ENCODE data around the gene CDS2.
A peak's percentile ranks its signal among the peaks of the same experiment; 100 is the strongest.

Gene CDS2

DNA sequence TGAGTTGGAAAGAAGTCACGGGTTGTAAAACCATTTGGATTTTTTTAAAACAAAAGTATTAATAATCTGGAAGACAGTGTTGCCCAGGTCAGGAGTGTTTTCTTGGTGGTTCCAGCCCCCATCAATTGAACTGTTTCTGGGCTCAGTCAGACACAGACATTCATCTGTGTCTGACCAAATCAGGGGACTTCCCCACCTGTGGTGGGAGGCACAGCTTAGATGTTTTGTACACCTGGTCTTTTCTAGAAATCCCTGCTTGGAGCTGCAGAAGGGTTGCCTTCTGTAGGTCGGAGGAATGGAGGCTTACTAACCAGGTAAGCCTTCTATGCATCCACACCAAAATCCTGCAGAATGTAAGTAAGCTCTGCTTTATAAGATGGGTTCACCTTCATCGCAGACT lies 63.6 kb downstream of the CDS2 start:
- TF ChIP-seq, protein P1, sequence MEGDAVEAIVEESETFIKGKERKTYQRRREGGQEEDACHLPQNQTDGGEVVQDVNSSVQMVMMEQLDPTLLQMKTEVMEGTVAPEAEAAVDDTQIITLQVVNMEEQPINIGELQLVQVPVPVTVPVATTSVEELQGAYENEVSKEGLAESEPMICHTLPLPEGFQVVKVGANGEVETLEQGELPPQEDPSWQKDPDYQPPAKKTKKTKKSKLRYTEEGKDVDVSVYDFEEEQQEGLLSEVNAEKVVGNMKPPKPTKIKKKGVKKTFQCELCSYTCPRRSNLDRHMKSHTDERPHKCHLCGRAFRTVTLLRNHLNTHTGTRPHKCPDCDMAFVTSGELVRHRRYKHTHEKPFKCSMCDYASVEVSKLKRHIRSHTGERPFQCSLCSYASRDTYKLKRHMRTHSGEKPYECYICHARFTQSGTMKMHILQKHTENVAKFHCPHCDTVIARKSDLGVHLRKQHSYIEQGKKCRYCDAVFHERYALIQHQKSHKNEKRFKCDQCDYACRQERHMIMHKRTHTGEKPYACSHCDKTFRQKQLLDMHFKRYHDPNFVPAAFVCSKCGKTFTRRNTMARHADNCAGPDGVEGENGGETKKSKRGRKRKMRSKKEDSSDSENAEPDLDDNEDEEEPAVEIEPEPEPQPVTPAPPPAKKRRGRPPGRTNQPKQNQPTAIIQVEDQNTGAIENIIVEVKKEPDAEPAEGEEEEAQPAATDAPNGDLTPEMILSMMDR (conservative IDR thresholded peaks at IDR 0.05), result no peak
- H3K27ac ChIP-seq, result no peak overlapping the region

DNA sequence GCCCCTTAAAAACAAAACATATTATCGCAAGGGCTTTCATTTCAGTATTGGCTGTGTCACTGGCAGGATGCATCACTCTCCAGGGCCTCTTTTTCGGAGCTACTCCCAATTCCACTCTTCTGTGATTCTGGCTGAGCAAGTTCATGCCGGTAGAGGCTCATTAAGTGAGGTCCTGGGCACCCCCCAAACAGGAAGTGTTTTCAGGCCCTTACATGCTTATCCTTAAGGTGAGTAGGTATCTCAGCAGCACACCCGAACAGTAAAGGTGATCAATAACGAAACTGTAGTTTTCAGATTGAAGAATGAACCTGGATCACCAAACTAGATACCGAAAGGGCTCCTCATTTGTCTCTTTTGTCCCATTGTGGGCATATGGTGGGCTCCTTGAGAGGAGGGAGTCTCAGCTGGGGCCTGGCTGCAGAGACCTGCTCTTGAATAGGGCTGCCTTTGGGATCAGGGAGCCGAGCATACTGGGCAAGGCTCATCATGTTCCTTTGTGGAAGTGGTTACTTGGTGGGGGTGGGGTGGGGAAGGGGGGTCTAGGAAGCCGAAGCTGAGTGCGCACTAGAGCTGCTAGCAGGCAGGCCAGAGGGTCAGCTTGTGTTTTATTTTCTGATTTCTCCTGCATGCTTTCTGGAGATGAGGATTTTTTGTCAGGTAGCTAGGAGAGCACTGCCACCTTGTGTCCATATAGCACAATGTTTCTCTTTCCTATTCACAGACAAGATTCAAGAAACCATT lies 65.2 kb downstream of the CDS2 start:
- peak overlapping the region; percentile 47 for H3K27ac ChIP-seq
- TF ChIP-seq, protein P1 (conservative IDR thresholded peaks at IDR 0.05), result peak; percentile 92

DNA sequence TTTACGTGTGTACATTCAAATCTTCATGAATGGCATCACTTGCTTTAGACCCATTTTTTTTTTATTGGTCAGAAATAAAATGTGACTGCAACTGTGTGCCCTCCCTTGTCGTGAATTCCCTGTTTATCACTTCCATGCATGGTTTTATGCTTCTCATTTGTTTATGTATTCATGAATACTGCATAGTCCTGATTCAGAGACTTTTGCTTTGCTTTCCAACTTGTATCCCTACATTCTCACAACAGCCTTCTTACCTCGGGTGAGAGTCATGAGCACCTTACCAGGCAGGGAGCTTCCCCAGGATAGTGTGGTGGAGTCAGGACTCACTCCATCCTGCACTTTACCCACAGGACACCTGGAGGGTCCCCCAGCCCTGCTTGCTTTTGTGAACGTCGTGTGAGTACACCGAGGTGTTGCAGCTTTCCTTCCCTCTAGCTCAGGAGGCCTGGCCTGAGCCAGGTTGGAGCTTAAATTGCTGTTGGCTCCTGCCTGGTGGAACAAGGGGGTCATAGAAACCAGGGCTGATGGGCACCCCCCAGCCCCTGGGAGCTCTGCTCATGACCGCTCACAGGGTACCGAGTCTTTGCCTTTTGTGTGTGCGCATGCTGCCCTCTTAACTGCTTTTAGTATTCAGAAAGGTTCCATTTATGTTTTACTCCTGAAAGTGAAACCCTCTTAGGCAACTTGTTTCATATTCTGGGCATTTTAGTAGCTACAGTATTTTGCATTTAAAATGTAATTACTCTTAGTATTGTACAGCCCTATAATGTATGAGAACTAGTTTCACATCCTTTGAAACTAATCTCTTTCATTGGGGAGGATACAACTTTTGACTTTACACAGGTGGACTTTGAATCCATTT lies 66.0 kb downstream of the CDS2 start:
- TF ChIP-seq, protein P1 (conservative IDR thresholded peaks at IDR 0.05), result no peak; the same call in none of the 2 replicates
- peak overlapping the region; percentile 47; the same call in 1 of the 2 replicates for H3K27ac ChIP-seq

DNA sequence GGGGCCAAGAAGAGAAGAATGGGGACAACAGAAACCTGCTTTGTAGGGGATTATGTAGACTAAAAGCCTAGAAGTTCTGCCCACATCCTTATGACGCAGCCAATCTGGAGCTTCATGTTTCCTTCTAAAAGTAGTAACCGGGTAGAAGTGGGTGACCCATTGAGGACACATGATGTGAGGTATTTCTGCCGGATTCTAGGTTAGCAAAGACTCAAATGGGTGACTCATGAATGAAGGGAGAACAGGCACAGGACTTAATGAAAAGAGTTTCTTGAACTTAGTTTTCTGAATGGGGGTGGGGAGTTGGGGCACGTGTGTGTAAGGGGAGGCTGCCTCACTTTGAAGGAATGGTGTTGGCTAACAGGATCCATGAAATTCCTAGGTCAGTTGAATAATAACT lies 68.8 kb downstream of the CDS2 start:
- H3K27ac ChIP-seq, result no peak overlapping the region

DNA sequence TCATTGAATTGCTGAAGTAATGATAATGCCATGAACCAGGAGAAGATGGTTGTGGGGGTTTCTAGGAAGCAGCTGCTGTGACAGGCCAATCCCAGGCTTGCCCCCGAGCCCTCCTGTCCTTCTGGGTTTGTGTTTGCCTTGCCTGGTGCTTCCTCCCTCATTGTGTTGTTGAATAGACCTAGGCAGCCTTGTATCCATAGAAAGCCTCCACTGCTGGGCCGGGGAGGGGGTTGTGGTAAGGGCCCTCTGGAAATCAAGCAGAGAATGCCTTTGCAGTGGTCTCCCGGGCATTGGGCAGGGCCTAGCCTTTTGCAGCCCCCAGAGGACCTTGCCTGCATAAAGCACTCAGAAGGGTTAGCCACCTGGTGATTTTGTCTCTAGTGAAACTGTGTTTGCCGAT lies 69.3 kb downstream of the CDS2 start:
- no peak overlapping the region for H3K27ac ChIP-seq
- TF ChIP-seq, protein P1 (conservative IDR thresholded peaks at IDR 0.05), result no peak

More for the DNA sequence above, 68.8 kb downstream of the CDS2 start:
- TF ChIP-seq, protein P1 (conservative IDR thresholded peaks at IDR 0.05), result no peak

DNA sequence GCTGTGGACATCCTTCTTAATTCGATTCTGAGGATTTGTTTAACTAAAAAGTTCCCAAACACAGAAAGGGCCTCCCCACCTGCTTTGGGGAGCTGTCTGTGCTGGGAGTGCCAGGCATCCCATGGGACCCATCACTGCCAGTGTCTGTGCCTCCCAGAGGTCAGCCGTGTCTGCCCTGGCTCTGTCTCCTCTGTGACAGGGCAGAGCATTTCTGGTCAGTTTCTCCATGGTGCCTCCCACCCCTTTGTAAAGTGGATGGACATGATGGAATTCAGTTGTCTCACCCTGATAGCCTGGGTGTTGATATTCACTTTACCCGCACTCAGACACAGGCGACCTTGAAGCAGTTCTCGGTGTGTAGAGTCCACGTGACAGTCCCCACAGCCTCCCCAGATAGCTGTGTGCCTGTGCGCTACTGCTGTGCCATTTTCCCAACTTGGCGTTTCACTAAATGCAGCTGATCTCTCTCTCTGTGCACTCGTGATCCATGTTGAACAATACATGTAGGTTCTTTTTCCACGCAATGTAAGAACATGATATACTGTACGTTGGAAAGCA lies 70.5 kb downstream of the CDS2 start:
- TF ChIP-seq, protein P1 (conservative IDR thresholded peaks at IDR 0.05), result no peak
- no peak overlapping the region for H3K27ac ChIP-seq

Data from VCaP (cell line).